Stimulated activated CD4-positive, alpha-beta T cell treated with anti-CD3 and anti-CD28 coated beads, Interleukin-4, amount 100 ng/mL, for 48 hours (primary cell): Measurements from ENCODE around the gene RBMS3.
"Not testable (repeated sequence)": the region's sequence is repeated elsewhere in the genome, so short reads cannot be mapped to it uniquely, and the experiment has no call there.

Experiments used
- DNase-seq, 2 donors: peaks; one replicate each; pipeline ENCODE4 v3.0.0-alpha.2; 2020; ENCODE audit warnings: low read depth in 2 of 2

The RBMS3 gene

DNA sequence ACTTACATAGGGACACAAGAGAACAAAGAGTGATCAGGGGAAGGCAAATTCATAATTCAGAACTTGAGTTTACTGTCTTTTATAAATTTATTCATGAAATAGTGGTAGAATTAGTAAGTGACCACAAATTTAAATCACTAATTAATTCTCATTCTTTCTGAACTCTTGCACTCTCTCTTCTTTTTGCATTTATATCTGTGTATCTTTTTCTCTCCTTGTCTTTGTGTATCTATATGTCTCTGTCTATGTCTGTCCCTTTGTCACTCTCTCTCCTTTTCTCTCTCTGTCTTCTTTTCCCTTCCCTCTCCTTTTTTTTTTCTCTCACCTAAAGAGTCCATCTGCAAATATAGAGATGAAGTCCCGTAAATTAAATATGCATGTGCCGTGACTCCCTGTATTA, 31.5 kb downstream of the RBMS3 start:
- no peak for DNase-seq

DNA sequence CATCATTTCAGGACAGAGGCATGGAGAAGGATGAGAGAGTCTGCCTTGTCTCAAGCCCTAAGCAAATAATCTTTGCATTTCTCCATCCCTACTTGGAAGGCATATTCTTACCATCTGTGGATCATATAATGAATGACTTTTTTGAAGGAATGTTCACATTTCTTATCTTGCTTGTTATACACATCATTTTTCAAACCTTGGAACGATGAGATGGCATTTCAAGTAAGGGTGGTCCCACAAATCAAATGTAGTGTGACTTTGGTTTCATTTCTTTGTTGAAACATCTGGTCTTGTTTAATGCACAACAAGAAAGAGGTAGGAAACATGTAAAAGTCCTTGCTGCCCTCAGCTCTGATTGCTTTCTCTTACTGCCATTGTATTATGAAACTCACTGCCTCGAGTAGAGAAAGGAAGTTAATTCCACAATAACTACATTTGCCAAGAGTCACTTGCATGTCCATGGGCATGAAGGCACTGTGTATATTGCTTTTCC, 32.1 kb downstream of the RBMS3 start:
- DNase-seq = no peak

DNA sequence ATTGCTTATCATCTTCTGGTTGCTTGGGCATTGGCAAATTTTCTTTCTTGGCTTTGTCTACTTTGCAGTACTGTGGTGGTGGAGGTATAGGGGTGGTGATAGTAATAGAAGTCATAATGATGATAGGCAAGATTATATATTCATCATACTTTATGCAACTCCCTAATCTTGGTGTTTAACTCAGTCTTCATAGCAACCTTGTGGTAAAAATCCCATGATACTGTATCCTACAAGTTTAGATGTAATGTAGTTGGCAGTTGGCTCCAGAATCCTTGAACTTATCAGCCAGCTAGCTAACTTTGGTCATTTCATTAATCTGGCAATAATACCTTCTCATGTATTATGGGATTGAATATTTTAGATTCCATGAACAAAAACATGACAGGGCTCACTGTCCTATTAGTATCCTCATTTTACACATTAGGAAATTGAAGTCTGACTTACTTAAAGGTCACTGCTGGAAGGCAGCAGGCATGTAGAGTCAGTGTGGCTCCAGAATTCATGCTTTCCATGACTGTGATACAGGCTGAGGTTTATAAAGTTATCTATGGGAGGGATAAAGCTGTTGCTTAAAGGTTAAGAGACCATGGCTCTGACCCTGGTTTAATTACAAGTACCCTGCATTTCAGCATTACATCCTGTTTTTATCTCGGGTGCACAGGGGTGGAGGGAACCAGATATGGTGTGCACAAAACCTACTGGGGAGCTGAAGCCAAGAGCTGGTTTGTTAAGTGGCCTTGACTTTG, 33.3 kb downstream of the RBMS3 start:
- DNase-seq = no peak

DNA sequence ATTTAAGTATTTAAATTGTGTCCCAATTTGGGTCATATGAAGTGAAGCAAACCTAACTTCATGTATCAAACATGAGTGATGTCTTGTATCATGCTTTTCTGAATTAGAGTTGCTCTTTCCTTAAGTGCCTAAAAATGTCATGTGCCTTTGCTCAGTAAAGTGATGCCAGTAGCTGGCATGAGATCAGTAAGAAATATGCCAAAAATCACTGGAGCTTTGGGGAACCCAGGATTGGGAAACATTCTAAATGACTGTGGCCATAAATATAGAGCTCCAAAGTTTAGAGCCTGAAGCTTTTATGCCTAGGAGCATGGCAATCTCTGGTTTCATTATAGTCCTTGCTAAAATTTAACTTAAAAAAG, 33.8 kb downstream of the RBMS3 start:
- no peak for DNase-seq

DNA sequence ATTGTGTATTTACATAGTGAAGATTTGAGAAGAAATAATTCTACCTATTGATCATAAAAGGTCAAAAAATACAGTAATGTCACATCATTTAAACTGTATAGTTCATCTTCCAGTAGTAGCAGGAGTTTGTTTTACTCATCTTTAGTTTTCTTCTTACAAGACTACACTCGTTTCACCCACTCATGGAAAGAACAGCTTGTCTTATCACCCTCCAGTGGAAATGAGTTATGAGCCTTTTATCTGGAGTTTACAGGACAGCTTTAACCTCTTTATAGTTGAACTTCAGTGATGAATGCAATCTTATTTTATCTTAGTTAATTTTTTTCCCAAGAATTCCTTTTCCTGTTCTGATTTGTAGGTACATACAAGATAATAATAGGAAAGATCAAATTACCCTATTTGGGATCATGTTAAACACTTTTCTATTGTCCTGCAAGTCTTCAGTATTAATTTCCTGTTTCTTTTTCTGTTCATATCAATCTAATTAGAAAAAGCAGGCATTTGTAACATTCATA, 36.8 kb downstream of the RBMS3 start:
- no peak for DNase-seq

DNA sequence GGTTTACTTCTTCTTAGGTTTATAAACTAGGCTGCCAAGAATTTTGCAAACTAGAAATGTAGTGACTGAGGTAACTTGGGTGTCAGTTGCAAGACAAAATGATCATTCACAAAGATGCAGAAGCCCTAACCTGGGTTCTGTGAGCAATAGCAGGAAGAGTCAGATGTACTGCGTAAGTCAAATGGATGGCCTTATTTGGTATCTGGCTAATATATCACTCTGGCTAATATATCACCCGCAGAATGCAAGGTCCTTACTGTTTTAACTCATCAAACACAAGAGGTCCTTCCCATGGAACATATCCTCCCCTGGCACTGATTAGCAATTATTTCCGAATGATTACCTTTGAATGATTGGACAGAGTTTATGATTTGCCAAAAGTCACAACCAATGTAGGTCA, 37.4 kb downstream of the RBMS3 start:
- DNase-seq = no peak

DNA sequence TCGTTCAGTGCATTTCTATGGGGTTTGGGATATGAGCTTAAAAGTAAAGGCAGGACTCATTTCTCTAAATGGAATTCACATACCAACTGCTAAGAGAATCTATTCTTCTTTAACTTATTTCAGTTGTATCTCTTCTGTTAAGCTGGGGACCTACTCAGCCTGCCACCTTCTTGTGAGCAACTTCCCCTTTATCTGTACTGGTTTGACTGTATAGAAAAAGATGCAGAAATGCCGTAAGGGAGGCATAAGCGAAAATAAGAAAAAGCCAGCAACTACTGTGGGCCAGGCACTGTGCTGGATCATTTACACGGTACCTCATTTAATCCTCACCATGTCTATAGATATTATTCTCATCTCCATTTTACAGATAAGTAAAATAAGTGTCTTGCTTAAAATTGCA, 38.4 kb downstream of the RBMS3 start:
- no peak for DNase-seq

DNA sequence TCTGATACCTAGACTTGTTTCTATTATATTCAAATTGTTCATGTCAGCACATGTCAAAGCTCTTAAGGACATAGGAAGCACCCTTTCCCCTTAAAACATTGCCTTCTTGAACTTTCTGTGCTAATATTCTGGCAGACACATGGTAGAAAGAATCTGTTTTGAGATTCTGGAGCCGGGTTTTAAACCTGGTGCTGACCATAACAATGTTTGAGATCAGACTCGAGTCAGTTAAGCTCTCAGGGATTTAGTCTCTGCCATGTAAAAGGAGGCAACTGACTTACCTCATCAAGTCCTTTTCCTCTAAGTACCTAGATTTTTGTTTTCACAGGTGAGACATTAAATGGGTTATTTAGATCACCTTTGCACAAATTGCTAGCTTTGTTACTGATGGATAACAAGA, 38.9 kb downstream of the RBMS3 start:
- no peak for DNase-seq

DNA sequence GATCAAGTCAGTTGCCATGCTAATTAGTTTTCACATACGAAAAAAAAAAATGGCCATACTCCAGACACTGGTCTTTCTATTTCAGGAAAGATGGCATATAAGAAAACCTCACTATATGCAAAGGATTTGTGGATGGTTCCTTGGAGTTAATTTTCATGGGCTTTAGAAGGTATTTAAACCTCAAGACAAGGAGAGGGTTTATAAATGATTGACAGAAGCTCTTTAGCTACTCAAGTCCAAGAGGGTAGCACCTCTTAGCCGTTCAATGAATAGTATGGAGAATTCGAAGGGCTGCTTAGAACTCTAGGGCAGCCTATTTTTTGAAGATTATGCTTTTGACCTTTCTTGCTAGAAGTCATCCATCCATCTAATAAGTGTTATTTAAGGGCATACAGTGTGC, 41.7 kb downstream of the RBMS3 start:
- DNase-seq = no peak

DNA sequence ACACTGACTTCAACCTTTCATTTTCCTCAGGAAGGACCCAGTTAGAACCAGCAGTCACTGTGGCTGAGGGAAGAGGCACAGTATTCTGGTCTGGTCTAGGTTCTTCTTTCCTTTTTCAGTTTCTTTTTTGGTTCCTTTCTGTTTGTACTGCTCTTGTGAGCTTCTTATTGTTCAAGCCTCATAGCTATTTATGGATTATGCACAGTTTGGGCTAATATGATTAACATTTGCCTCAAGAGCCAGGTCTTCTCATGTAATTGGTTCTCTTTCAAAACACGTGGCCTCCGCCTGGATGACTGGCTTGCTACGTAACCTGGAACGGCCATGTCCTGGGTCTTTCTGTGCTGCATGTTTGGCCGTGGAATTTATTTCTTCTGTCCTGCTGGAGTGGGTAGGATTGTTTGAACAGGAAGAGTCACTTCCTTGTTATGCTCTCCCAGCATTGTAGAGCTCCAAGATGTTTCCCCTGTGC, 43.3 kb downstream of the RBMS3 start:
- no peak for DNase-seq

DNA sequence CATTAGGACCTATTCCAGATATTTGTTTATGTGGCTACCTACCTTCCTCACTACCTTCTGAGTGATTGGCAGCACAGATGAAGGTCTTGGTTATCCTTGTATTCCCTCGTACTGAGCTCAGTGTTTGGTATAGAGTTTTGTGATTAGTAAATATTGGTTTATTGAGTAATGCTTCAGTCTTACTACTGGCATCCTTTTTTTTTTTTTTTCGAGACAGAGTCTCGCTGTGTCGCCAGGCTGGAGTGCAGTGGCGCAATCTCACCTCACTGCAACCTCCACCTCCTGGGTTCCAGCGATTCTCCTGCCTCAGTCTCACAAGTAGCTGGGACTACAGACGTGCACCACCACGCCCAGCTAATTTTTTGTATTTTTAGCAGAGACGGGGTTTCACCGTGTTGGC, 45.7 kb downstream of the RBMS3 start:
- DNase-seq = not testable (repeated sequence)

DNA sequence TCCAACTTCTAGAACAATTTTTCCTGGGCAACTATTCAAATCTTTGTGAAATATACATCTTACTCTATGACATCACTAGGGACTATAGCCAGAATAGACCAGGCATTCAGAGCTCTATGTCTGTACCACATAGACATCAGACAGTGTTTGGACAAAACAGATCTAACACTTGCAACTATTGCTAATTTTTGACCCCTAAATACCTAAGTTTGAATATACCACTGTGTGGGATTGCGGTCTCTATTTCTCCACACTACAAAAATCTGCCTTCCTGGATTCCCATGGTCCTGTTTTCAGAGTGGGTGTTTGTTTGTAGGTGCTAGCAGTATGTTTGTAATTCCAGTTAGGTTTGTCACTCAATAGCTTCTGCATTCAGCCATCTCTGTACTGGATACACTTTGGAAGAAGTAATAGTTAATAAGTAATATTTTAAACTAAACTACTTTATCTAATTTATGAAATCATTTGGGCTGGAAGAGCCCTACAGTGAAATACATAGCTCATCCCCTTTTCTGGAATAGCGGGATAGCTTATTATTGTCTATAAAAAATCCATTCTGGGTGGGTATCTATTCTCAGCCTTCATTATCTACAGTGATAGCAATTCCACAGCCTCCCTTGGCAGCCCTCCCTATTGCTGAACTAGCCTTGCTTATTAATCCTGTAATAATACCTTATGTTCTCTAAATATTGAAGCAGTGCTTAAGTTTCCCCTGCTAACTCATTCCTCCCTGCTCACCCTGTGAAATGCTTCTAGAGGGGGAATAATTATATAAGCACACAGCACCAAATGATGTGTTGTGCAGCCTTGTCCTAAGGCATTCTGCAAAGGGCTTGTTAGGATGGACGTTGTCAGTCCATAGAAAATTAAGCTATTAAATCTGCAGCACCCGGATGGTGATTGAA, 49.4 kb downstream of the RBMS3 start:
- no peak for DNase-seq

DNA sequence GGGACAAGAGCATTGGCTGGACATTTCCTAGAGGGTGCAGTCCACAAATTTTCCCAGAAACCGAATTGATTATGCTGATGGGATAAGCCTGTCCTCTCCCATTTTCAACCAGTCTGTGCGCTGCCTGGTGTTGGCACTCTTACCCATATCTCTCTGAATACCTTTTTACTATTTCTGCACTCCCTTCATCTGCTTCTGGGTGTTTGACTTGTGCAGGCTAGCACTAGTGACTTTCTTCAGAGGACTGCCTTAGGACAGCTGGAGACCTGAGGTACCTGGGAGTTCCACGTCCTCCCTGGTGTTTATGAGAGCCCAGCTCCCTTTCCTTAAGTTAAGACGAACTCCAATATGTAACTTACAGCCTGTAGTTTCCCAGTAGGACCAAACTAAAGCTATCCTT, 50.2 kb downstream of the RBMS3 start:
- DNase-seq = no peak

DNA sequence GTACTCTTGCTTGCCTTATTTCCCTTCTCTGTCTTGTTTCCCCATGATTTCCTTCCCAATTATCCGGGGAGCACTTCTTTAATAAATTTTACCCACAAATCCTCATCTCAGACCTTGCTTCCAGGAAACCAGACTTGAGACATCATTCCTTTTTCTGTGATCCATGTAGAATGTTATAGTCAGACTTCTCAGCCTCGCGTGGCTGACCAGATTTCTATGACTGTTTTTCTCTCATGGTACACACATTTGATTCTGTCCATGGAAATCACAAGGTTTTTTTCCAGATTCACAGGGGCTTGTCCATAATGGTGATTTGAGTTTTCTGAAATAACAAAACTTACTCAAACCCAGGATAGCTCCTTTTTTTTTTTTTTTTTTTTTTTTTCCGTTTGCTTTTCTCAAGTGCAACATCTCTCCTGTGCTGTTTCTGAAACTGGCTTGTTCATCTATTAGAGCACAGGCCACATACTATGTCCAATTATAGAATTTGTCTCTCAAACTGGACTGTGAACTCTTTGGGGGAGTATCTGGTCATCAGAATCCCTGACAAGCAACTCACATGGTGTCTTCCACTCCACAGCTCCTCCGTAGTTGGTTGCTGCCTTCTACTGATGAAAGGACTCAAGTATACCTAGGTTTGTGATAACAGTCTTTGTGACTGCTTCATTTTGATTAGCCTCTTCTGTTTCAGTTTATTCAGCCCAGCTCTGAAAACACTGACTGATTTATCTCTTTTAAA, 50.8 kb downstream of the RBMS3 start:
- no peak for DNase-seq

DNA sequence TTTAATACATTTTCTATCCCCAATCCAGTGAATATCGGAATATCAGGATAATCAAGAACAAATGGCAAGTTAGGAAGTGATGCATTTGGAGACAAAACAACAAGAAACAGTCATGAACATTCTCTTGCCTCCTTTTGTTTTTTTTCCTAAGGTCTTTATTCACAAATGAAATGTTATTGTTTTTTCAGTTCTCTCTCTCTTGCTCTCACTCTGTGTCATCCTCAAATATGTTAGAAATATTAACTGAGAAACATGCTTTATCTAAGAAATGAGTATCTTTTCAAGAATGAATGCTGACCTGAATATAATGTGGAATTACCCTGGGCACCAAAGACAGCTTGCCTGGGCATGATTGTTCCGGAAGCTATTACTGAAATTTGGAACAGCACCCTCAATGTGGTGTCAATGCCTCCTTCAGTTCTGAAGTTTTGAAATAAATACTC, 51.3 kb downstream of the RBMS3 start:
- no peak for DNase-seq

DNA sequence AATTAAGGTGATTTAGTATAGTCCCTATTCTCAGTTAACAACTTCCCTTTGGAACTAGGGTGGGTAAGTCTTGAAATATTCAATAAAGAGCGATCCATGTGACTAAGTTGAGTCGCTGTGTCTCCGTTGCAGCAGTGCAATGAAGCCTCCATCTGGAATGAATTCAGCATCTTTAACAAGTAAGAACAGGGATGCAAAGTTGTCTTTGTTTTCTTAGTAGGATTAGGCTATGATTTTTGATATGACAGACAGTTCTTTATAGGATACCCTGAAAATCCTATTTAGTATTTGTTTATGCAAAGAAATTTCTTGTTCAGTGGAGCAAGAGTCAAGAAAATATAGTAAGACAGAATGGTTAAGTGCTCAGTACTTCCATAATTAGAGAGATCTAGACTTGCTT, 52.7 kb downstream of the RBMS3 start:
- no peak for DNase-seq

DNA sequence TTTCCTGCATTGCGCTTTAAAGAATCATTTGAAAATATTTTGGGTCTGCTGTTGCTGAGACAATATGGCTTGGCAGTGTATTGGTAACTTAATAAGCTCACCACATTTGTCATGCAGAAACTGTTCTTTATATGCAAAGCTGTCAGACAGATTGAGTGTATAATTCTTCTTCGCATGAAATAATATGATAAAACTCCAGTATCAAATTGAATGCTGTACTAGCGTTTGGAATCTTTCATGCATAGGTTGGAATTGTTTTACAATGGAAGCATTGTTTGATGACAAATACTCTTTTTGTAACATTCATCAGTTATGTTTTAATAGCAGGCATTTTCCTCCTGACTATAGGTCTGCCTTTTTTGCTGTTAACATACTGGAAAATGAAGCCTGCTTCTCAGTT, 53.8 kb downstream of the RBMS3 start:
- no peak for DNase-seq

DNA sequence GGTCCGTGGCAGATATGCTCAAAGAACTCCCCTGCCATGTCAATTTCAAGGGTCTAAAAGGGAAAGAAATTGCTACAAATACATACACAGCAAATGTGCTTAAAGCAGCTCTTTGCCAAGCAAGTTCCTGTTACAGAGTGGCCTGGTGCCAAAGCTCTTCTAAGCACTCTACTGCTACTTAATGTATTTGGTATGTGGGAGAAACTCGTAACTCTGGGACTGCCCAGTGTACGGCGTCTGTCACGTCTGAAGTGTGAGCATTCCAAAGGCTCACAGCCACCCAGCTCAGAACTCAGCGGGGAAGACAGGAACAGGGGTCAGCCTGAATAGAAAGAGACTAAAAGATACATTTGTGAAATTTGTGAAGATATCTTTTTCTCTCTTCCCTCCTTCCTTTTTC, 54.6 kb downstream of the RBMS3 start:
- DNase-seq = no peak

DNA sequence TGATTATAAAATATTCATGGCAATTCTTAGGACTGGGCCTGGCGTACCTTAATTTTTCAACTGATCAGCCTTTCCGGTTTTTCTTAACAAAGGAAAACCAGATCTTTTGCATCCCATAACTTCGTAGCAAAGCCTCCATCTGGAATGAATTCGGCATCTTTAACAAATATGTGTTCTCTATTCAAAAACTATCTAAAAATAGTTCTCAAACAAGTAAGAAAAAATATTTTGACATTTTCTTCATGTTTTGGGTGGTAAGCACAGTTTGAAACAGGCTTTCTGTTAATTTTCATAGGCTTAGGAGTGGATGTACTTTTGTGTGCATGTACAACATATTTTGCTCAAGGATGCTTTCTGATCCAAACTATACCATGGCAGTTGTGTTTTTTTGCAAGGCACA, 55.1 kb downstream of the RBMS3 start:
- no peak for DNase-seq

DNA sequence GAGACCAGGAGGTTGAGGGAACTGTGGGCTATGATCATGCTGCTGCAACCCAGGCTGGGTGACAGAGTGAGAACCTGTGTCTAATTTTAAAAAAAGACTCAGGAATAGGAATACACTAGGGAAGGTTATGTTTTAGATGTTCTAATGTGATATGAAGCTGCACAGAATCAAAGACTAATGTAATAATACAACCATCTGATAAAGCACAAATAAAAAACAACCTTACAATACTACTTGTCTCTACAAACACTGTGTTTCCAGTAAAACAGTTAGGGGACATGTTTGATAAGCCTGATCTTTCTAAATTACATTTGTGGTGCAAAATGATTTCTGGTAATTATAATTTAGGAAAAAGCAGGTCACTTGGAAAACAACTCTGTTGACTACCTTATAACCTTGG, 56.7 kb downstream of the RBMS3 start:
- no peak for DNase-seq

DNA sequence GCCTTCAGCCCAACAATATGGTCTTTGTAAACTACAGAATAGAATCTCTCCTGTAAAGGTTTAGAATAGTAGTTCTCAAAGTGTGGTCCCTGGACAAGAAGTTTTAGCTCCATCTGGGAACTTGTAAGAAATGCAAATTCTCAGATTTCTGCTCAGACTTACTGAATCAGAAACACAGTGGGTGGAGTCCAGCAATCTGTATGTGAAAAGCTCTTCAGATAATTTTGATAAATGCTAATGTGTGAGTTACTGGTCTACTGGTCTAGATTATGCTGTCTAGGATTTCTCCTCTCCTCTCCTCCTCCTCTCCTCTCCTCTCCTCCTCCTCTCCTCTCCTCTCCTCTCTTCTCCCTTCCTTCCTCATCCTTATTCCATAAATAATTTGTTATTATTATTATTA, 57.5 kb downstream of the RBMS3 start:
- no peak for DNase-seq
